Vagina (tissue), 2 donors: ENCODE results near the gene KCNH5.

Source experiments
- POLR2A ChIP-seq, 2 donors: fragments of 450-650 bp; IDR thresholded peaks; one replicate each; pipeline ENCODE4 v1.6.1; 2017; ENCODE audit warnings: antibody characterized with exemption in 2 of 2, mild to moderate bottlenecking in 2 of 2, moderate library complexity in 2 of 2
- TF ChIP-seq, protein P1 (sequence below), 3 experiments: fragments of 450-650 bp in 2 of 3; fragments of 200-600 bp in 1 of 3; sonication (generic) in 1 of 3; IDR thresholded peaks; one replicate each; pipeline ENCODE4 v1.5.1; 2017 to 2019; ENCODE audit warnings: antibody characterized with exemption in 3 of 3, mild to moderate bottlenecking in 2 of 3, moderate library complexity in 2 of 3

GRCh38 chr14:62694075-62694474, 351.2 kb downstream of the KCNH5 start:
- TF ChIP-seq, protein P1, sequence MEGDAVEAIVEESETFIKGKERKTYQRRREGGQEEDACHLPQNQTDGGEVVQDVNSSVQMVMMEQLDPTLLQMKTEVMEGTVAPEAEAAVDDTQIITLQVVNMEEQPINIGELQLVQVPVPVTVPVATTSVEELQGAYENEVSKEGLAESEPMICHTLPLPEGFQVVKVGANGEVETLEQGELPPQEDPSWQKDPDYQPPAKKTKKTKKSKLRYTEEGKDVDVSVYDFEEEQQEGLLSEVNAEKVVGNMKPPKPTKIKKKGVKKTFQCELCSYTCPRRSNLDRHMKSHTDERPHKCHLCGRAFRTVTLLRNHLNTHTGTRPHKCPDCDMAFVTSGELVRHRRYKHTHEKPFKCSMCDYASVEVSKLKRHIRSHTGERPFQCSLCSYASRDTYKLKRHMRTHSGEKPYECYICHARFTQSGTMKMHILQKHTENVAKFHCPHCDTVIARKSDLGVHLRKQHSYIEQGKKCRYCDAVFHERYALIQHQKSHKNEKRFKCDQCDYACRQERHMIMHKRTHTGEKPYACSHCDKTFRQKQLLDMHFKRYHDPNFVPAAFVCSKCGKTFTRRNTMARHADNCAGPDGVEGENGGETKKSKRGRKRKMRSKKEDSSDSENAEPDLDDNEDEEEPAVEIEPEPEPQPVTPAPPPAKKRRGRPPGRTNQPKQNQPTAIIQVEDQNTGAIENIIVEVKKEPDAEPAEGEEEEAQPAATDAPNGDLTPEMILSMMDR (IDR thresholded peaks at IDR 0.05): no peak
- TF ChIP-seq POLR2A (IDR thresholded peaks at IDR 0.05): no peak
